HG03097 (cell line): ENCODE measurements around the gene ARHGAP20.

Experiments used
- ATAC-seq: cut with Tn5 transposase; IDR thresholded peaks from one replicate; pipeline ENCODE4 v1.9.1; 2021; ENCODE audit not compliant: unreplicated experiment, low FRiP score

The ARHGAP20 gene

DNA sequence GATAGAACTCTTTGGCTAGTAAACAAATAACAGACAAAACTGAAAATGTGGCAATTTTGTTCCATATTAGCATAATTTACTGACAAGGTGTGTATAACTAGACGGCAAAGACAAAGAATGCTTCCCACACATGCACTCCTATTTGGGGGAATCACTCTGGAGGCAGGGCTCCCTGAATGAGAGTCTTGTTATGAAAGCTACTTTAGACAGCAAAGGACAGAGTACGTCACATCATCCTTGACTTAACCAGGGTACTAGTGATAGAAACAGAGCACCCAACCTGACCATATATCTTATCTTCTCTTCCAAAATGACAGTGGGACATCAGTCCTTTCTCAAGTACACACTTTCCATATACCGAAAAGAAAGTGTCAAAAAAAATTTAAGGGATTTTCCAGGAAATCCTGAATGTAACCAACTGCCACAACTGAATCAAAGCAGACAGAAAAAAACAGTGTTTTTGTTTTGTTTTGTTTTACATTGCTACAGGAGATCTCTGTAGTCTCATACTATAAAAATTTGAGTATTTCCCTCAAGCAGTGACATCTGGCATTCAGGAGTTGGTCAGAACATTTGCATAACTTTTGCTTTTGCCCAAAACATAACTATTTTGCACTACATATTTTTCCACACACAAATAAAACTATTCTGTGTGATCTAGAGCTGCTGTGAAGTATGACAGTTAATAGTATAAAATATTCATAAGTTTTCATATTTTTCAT, 98.9 kb downstream of the ARHGAP20 start:
- no peak for ATAC-seq

- ATAC-seq = no peak
These were observed 105.8 kb downstream of the ARHGAP20 start for GRCh38 chr11:110606415-110606814.

- no peak for ATAC-seq
These were observed 110.3 kb downstream of the ARHGAP20 start for GRCh38 chr11:110601936-110602335.

DNA sequence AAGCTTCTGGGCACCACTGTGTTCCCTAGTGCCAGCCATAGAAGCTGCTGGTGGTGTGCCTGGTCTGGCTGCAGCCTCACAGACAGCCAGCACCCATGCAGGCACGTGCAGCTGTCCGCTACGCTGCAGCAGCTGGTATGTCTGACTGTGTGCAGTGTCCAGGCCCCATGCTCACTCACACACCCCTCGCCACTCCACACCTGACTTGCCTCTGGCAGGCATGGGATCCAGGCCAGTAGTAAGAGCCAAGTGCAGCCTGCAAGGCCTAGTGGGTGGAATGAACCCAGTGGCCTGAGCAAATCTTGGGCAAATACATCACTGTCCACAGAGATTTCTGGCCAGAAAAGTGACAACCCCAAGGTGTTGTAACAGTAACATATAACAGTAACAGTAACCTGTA, 111.9 kb downstream of the ARHGAP20 start:
- ATAC-seq = no peak

DNA sequence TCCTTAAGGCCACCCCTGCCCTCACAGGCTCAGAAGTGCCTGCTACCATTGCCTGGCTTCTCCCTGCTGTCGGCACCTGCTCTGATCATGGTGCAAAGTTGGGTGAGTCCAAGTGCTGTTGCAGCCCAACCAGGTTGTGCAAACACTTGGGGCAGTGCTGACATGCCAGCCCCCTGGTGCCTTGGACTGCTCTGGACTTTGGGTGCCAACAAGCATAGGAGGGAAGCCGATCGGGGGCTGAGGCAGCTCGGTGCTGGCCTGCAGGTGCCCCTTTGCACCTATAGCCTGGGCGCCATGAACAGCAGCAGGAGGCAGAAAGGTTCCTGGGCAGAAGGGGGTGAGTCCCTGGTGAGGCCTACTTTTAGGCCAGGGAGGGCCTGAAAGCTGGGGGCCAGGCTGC, 113.0 kb downstream of the ARHGAP20 start:
- ATAC-seq = no peak

GRCh38 chr11:110598725-110599124, 113.5 kb downstream of the ARHGAP20 start:
- ATAC-seq = no peak

GRCh38 chr11:110587972-110588371, 124.3 kb downstream of the ARHGAP20 start:
- no peak for ATAC-seq

DNA sequence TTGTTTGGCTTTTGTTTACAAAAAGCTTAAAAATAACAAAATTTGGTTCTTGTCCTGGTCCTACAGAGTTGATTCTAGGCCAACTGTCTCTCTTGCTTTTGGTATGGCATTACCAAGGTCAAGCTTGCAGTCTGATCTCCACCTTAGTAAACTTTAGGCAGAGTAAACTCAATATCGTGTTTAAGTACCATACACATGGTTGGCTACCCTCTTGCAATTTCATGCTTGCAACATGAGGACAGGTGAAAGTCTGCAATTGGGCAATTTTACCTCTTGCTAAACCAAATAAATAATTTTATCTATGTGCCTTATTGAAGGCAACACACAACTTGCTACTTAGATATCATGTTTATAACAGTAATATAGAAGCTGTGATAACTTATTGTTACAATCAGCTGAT, 125.1 kb downstream of the ARHGAP20 start:
- no peak for ATAC-seq

DNA sequence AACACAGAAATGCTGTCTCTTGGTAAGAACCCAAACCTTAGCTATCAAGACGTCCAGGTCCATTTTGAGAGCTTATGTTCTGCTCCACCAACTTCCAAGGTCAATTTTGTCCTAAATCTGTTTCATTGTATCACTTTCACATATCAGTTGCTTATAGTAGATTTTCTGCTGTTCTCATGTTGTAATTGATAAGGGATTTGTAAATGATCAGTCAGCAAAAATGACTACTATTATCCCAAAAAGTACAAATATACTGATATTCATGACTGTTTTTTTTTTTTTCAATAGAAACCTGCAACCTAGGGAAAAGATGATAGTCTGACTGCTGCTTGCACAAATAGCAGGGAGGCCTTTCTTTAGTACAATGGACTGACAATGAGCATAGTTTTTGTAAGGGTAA, 128.1 kb downstream of the ARHGAP20 start:
- no peak for ATAC-seq

DNA sequence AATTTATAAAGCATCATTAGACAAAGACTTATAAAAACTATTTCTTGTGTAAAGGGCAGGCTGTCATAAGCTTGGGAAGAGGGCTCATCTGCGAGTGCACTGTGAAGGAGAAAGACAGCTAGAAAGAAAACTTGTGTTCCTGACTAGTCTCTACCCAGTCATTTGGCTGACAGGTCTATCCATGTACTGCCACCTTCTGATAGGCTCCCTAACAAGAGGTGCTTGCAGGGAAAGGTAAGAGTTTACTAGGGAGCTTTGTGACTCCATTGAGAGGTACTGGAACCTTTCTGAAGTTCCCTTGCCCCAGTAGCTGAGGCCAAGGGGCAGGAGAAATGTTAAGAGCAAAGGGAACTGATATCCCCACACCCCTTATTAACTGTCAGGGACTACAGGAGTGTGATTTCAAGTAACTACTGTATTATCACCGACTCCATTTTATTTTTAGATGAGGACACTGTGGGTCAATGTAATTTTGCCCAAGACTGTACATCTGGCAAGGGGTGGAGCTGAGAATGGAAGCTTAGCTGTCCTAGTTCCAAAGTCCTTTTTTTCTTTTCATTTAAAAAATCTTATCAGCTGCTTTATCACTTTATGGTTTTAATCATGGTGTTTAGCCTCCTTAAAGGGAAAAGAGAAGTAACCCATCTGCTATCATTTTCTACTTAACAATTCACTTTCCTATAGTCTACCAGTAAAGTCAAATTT, 129.4 kb downstream of the ARHGAP20 start:
- ATAC-seq = no peak

DNA sequence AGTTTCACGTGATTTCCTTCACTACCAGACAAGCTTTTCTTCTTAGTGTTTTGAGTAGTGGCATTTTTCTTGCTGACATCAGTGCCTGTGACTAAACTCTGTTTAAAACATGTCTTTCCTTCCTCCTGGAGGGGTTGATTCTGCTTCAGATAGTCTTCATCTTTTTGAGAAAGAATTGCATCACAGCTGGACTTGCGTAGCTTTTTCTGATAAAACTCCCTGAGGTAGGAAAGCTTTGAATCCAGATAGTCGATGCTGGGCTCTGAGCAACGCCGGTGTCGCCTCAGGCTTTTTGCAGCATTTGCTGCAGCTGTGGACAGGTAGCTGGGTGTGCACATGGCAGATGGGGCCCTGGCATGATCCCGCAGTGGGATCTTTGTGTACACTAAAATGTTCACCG, 131.7 kb downstream of the ARHGAP20 start:
- ATAC-seq = no peak

GRCh38 chr11:110573411-110573810, 138.8 kb downstream of the ARHGAP20 start:
- ATAC-seq = no peak

GRCh38 chr11:110571081-110571720, 141.0 kb downstream of the ARHGAP20 start:
- no peak for ATAC-seq

DNA sequence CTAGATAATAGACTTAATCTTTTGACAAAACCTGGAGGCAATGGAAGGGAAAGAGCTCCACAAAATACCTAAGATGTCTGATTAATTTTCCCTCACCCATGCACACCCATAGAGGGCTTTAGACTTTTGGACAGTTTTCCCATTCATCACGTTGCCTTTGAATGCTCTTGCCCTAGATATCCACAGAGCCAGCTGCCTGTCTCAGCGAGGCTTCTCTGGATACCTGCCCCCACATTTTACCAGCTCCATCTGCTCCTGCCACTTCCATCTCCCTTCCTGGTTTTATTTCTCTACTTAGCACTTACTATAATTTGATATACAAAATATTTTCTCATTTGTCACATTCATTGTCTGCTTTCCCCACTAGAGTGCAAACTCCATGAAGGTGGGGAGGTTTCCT, 145.7 kb downstream of the ARHGAP20 start:
- ATAC-seq = no peak

- no peak for ATAC-seq
These were observed 146.6 kb downstream of the ARHGAP20 start for GRCh38 chr11:110565357-110566336.

GRCh38 chr11:110564676-110565356, 147.4 kb downstream of the ARHGAP20 start:
- no peak for ATAC-seq

DNA sequence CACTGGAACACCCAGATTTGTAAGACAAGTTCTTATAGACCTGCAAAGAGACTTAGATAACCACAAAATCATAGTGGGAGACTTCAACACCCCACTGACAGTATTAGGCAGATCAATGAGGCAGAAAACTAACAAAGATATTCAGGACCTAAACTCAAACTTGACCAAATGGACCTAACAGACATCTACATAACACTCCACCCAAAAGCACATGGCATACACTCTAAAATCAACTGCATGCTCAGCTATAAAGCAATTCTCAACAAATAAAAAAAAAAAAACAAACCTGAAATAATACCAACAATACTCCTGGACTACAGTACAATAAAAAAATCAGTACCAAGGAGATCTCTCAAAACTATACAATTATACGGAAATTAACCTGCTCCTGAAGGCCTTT, 167.5 kb downstream of the ARHGAP20 start:
- ATAC-seq = no peak

GRCh38 chr11:110538154-110538553, 174.1 kb downstream of the ARHGAP20 start:
- no peak for ATAC-seq

DNA sequence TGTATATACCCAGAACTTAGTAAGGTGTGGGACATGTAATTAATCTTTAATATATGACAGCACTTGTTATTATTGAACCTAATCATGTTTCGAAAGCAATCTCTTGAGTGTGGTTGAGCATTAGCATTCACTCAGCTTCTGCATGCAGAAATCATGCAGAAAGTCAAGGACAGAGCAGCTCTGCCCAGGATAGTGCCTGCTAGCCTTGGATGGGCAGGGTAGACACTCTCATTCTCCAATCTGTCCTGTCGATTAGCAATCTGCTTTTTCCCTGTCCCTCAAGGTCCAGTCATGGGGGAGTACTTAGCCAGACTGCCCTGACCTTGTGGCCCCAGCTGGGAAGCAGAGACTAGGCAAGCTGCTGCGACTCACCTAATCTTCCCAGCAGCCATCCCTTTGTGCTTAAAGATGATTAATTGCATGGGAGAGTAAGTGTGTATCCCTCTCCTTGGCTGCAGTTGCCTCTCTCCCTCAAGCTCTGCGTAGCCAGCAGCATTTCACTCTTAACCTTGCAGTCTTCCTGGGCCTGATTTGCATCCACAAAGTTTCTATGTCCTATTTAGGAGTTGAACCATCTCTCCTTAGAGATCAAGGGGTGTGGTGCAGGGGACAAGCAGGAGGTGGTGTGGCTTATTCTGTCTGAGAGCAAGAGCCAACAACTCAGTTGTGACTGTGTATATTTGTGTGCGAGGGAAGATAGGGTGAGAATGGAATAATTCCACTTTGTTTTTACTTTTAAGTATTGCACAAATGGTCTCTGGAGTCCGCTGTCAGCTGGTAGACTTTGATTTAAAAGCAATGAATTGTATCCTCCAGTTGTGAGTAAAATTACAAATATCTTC, 181.1 kb downstream of the ARHGAP20 start:
- ATAC-seq = no peak
